Activated T-cell treated with anti-CD3 and anti-CD28 coated beads, Interleukin-2, amount 50 U/mL, for 48 hours (primary cell): Measurements from ENCODE around the gene FLVCR2.
"Not testable (repeated sequence)": the region's sequence is repeated elsewhere in the genome, so short reads cannot be mapped to it uniquely, and the experiment has no call there.

Experiments
- DNase-seq, 2 experiments: peaks; one replicate each; pipeline ENCODE4 v3.0.0-alpha.2; 2020

Gene FLVCR2

DNA sequence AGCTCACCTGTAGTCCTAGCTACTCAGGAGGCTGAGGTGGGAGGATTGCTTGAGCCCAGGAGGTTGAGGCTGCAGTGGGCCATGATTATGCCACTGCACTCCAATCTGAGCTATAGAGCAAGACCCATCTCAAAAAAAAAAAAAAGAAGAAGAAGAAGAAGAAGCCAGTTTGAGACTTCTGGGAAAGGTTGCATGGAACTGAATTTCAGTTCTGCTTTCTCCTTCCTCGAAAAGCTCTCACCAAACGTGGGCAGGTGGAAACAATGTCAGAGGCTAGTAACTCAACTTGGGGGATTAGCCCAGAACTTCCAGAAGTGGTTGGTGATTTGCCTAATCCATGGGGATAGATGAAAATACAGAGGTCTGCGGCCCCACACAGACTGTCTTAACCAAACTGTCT is 18.7 kb downstream of the FLVCR2 start:
- no peak for DNase-seq

GRCh38 chr14:75600100-75600499 is 21.7 kb downstream of the FLVCR2 start:
- not testable (repeated sequence) for DNase-seq

DNA sequence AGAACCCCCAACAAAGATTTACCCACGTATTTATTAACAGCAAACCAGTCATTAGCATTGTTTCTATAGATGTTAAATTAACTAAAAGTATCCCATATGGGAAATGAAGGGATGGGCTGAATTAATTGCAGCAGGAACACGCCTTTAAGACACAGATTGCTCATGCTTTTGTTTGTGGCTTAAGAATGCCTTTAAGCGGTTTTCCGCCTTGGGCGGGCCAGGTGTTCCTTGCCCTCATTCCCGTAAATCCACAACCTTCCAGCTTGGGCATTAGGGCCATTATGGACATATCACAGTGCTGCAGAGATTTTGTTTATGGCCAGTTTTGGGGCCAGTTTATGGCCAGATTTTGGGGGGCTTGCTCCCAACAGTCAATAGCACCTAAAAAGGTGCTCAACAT is 22.6 kb downstream of the FLVCR2 start:
- DNase-seq: not testable (repeated sequence)

- no peak for DNase-seq
These were observed 24.1 kb downstream of the FLVCR2 start for GRCh38 chr14:75602503-75602902.

DNA sequence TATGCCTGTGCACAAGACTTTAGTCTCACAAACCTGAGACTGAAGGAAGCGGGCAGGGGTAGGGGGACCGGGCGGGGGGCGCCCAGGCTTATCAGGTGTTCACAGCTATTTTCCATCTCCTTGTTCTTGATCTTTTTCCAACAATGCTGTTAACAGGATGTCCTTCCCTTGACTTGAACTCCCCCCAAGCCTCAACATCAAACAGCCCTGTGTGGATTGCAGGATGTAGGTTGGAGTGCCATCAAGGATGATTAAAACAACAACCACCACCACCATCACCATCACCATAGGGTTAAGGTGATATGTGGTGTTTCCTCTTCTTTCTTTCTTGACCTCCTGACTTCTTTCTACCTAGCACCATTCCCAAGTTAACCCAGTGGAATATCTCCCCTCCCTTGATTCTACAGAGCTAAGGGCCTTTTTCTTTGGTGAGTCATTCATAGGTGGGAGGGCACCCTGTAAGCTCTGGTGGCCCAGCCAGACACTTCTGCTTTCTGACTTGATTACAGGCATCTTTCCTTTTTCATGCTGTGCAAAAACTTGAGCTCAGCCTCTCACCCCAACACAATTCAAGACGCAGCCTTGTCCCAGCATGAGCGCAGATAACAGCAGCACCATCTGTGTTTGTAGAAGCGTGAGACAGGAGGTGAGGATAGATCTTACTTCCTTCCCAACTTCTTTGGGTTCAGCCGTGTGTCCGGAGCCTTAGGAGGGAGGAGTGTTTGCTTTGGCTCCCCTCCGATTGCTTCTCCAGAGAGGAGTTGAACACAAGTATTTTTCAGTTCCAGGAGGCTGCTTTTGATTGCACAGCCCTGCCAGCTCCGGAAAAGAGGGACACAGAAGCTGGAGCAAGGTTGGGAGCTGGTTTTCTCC is 26.8 kb downstream of the FLVCR2 start:
- no peak for DNase-seq

DNA sequence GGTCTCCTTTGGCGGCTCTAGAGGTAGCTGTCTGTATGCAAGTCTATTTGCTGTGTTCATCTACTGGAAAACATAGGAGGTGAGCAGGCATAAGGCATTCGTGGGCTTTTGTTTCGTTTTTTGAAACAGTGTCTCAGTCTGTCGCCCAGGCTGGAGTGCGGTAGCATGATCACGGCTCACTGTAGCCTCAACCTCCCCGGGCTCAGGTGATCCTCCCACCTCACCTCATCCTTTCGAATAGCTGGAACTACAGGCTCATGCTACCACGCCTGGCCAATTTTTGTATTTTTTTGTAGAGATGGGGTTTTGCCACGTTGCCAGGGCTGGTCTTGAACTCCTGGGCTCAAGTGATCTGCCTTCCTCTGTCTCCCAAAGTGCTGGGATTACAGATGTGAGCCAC is 27.5 kb downstream of the FLVCR2 start:
- no peak for DNase-seq

DNA sequence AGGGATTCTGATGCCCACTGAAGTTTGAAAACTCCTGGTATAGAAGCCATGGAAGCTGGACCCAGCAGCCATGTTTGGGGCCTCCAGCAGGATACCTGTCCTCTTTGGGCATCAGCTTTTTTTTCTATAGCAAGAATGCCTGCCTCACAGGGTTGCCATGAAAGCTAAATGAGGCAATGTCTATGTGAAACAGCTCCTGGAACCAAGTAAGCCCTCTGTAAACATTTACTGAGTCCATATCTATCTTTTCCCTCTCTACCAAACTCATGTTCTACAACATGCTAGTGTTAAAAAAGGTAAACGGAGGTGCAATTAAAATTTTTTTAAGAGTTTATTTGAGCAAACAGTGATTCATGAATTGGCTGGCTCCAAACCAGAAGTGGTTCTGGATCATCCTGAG is 28.6 kb downstream of the FLVCR2 start:
- no peak for DNase-seq

GRCh38 chr14:75607842-75608640 is 29.6 kb downstream of the FLVCR2 start:
- no peak for DNase-seq

DNA sequence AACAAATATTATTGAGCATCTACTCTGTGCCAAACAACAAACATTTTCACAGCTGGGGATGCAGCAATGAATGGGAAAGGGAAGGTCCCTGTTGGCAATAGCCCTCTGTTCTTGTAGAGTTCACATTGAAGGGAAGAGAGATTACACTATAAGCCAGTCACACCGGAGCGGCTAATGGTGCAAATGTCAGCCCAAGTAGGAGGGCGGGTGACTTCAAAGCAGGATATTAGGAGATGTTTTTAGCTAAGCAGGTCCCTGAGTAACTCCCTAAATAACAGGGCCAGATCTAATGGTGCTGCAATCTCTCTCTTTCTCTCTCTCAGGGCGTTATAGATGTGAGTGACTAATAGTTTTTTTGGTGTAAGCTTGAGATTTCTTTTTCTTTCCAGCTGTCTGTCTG is 30.7 kb downstream of the FLVCR2 start:
- no peak for DNase-seq

- DNase-seq: no peak
These were observed 31.4 kb downstream of the FLVCR2 start for GRCh38 chr14:75609606-75610475.

- DNase-seq: no peak
These were observed 32.4 kb downstream of the FLVCR2 start for GRCh38 chr14:75610834-75611233.

DNA sequence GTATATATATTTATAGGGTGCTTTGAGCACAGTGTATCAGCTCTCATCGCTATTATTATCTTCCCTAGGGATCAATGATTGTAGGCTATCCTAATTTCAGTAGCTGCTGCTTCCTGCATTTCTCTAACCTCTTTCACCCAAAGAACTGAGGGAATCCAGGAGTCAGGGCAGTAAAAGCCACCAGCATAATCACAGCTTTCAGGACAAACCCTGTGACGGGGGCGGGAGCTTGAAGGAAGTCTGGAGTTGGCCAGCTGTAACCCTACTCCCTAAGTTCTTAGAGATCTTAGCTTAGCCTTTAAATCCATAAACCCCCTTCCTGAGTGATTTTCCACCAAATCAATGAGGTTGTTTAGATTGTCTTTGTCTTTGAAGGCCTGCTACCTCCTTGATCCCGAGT is 33.7 kb downstream of the FLVCR2 start:
- no peak for DNase-seq

DNA sequence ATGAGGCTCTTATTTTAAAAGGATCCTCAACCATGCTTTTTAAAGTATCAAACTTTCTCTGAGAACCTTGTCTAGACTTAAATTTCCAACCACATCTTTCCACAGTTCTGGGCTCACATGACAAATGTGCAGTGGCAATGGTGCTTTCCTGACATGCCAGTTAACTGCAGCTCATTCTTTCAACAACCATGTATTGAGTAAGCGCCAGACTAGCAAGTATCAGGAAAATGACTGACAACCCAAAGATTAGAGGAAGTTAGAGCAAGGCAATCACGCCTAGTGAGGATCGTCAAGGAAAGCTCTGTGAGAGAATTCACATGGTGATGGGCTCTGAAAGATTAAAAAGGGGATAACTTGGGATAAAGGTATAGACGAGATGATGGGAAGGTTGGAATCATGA is 35.8 kb downstream of the FLVCR2 start:
- no peak for DNase-seq

GRCh38 chr14:75615200-75615599 is 36.8 kb downstream of the FLVCR2 start:
- no peak for DNase-seq

- no peak for DNase-seq
These were observed 41.1 kb downstream of the FLVCR2 start for GRCh38 chr14:75619548-75619947.

DNA sequence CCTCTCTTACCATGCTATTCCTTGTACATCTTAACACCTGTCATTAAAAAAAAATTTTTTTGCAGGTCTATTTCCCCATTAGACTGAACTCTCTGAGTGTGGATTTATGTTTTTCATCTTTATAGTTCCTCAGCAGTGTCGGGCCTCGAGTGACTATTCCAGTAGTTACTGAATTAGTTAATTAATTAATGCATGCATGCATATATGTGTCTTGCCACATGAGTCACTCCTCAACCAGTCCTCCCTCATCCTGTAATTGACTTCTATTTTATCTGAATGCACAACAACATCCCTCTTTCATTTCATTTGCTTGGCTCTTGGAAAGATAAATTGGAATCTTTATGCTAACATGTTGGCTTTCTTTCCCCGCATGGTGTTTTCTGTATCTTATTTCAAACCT is 46.6 kb downstream of the FLVCR2 start:
- DNase-seq: no peak

DNA sequence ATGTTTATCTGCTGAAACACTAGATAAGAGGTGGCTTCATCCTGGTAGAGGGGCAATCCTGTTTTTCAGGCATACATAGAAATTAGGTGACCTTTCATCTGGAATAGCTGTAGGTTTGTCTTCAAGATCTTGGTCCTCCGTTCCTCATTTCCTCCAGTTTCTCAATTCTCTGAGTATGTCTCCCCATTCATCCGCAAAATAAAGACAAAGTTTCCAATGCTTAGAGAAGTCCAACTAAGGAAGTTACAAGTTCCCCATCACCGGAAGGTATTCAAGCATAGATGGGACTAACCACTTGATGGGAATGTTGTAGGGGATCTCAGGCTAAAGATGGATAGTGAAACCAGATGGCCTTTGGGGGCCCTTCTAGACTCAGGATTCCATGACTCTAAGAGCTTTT is 48.0 kb downstream of the FLVCR2 start:
- DNase-seq: no peak

- DNase-seq: no peak
These were observed 48.4 kb downstream of the FLVCR2 start for GRCh38 chr14:75626863-75627262.

DNA sequence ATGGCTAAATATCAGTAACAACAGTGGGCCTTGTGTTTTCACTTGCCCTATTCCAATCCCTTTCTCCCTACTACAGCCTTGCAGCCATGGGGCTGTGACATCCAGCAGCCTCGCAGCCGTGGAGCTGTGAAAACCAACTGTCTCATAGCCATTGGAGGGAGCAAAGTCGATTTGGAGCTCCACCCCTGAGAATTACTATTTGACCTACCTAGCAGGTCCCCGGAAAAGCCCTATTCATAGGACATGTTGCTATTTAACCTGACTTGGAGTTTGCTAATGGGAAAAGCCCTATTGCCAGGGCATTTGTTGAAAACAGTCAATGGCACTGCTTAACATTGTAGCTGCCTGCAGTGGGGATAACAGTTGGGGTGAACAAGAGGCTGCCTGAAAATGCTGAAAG is 49.0 kb downstream of the FLVCR2 start:
- no peak for DNase-seq

GRCh38 chr14:75628816-75629215 is 50.4 kb downstream of the FLVCR2 start:
- no peak for DNase-seq

DNA sequence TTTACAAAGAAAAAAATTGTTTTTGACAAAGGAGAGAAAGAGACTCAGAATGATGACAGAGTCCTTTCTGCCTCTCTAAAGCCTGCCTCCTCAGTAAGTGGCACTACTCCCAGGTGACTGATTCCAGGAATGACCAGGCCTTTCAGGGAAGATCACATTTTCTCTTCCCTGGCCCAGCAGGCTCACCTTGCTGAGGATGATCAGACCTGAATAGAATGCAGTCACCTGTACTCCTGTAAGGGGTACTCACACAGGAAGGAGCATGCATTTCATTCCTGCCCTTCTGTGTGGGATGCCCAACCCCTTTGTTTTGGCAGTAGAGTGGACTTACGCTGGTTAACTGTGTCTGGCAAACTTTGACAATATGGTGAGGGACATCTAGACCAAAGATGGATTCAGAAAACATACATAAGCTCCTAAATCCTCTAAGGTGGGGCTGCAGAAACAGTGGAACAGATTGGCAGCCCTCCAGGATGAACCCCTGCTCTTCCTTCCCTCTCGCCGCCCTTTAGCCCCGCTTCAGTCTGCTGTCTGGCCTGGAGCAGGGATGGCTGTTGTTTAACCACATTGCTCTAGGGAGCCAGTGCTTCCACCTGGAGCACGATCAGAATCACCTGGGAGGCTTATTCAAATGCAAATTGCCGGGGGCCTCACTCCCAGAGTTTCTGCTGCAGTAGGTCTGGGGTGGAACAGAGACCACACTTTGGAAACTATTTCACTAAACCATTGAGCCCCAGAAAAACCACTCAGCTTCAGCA is 52.5 kb downstream of the FLVCR2 start:
- no peak for DNase-seq

GRCh38 chr14:75631453-75631831 is 53.0 kb downstream of the FLVCR2 start:
- no peak for DNase-seq
